Measurements from ENCODE around the gene CAV1. TPM values are rescaled to one million over a fixed set of nuclear protein-coding genes. Genes with fewer than 3 reads are reported as not detected.

Gene CAV1
- total RNA-seq, 2 experiments from 2014 or later: 1.9 to 2.3 TPM

- ChIA-PET CTCF (interaction anchor here (1.2 kb wide), 1 partner anchor 335 kb away, joined by 3 read pairs; no protein-coding TSS in a partner anchor), POLR2A (no interaction called here)
Observed at GRCh38 chr7:116593359-116594075, 68.7 kb downstream of the CAV1 start.

GRCh38 chr7:116595063-116595462, 70.2 kb downstream of the CAV1 start:
- ChIA-PET POLR2A (no interaction called here), CTCF (interaction anchor here (1.0 kb wide), 1 partner anchor 144 kb away, joined by 3 read pairs; no protein-coding TSS in a partner anchor)

GRCh38 chr7:116597384-116597783, 72.5 kb downstream of the CAV1 start:
- POLR2A ChIA-PET: no interaction called here
- CTCF ChIA-PET: no interaction called here

- CTCF ChIA-PET: interaction anchor here (1.3 kb wide), 1 partner anchor 205 kb away, joined by 3 read pairs; no protein-coding TSS in a partner anchor
- POLR2A ChIA-PET: no interaction called here
Observed at GRCh38 chr7:116598278-116598677, 73.4 kb downstream of the CAV1 start.

- CTCF ChIA-PET: interaction anchor here (1.3 kb wide), 1 partner anchor 204 kb away, joined by 3 read pairs; no protein-coding TSS in a partner anchor
Observed at GRCh38 chr7:116598861-116599260, 74.0 kb downstream of the CAV1 start.

GRCh38 chr7:116601426-116601825, 76.6 kb downstream of the CAV1 start:
- POLR2A ChIA-PET: no interaction called here
- CTCF ChIA-PET: interaction anchor here (1.0 to 1.8 kb wide), 2 partner anchors 10 to 13 kb away, joined by 4 read pairs; no protein-coding TSS in a partner anchor

More at GRCh38 chr7:116598861-116599260, 74.0 kb downstream of the CAV1 start:
- POLR2A ChIA-PET: no interaction called here

GRCh38 chr7:116607299-116607698, 82.5 kb downstream of the CAV1 start:
- CTCF ChIA-PET: no interaction called here

GRCh38 chr7:116610210-116610609, 85.4 kb downstream of the CAV1 start:
- ChIA-PET POLR2A (no interaction called here), CTCF (no interaction called here)

More at GRCh38 chr7:116607299-116607698, 82.5 kb downstream of the CAV1 start:
- POLR2A ChIA-PET: no interaction called here

- ChIA-PET POLR2A (no interaction called here), CTCF (no interaction called here)
Observed at GRCh38 chr7:116610721-116611120, 85.9 kb downstream of the CAV1 start.

Other genes starting within 250 kb of the CAV1 start
- gene CAV2, start 25.3 kb upstream of the CAV1 start, total RNA-seq: under 1 TPM in 1 of 2 experiments, not detected in 1; 0.27 TPM
- gene MET, start 147.2 kb downstream of the CAV1 start, total RNA-seq: 1 to 10 TPM; 2.4 to 2.8 TPM